Right atrium auricular region (tissue), 2 donors: ENCODE measurements around the gene GOSR2. TPM values are rescaled to one million over a fixed set of nuclear protein-coding genes. Genes with fewer than 3 reads are reported as not detected.

Source experiments
- DNase-seq: peaks from one replicate; pipeline ENCODE4 v3.0.0-alpha.2; 2019; ENCODE audit warnings: low spot score
- H3K27ac ChIP-seq, 2 donors: fragments of 200-600 bp; sonication (generic); 1 replicate in 1 of 2; 2 replicates in 1 of 2; pipeline ENCODE4 v1.5.1; 2016 to 2019
- H3K27me3 ChIP-seq, 2 donors: fragments of 200-600 bp; sonication (generic); one replicate each; pipeline versions ENCODE4 v1.5.1 to v1.6.0; 2017 to 2019
- H3K36me3 ChIP-seq: fragments of 200-600 bp; sonication (generic); one replicate; pipeline ENCODE4 v1.5.1; 2016
- H3K4me1 ChIP-seq, 2 donors: fragments of 200-600 bp; sonication (generic); one replicate each; pipeline versions ENCODE4 v1.5.1 to v1.6.0; 2017 to 2019
- H3K4me3 ChIP-seq, 2 donors: fragments of 200-600 bp; sonication (generic); 1 replicate in 1 of 2; 2 replicates in 1 of 2; pipeline ENCODE4 v1.5.1; 2017 to 2019; ENCODE audit warnings: mild to moderate bottlenecking in 1 of 2, moderate library complexity in 1 of 2
- H3K9me3 ChIP-seq, 2 donors: fragments of 200-600 bp; sonication (generic); one replicate each; pipeline ENCODE4 v1.5.1; 2019
- total RNA-seq, 2 donors: library from RNA; depleted of rRNA; stranded (reverse); fragments of >200 nt; gene quantifications; one replicate each; pipeline ENCODE4 v1.1.0, GENCODE V29; 2016
- TF ChIP-seq, protein P1 (sequence below), 2 donors: fragments of 200-600 bp; sonication (generic); IDR thresholded peaks; one replicate each; pipeline ENCODE4 v1.5.1; 2019; ENCODE audit warnings: antibody characterized with exemption in 2 of 2

The GOSR2 gene
- total RNA-seq, 2 donors from 2014 or later = 35.9 to 38.6 TPM

DNA sequence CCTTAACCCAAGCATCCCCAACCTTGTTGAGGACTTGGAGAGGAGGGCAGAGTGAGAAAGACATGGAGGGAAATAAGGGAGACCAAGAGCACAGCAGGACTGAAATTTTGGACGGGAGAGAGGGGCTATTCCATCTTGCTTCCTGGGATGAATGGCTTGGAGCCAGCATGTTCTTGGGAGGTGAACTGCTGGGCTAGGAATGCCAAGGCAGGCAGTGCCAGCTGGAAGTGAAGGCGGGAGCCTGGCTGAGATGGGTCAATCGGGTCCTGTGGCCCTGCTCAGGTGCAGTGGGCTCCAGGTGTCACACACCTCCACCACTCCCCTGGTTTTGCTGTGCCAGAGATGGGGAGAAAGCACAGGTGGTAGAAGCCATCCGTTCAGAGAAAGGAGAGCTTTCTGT is 46.0 kb upstream of the GOSR2 start:
- H3K27ac ChIP-seq = no peak overlapping the region
- no peaks in the 10 kb centered on the region for H3K36me3 ChIP-seq
- H3K9me3 ChIP-seq = no peaks in the 10 kb centered on the region
- H3K4me1 ChIP-seq = peaks cover 0 to 5% of the 10 kb centered on the region in 2 donors
- no peak for DNase-seq
- H3K27me3 ChIP-seq = no peaks in the 10 kb centered on the region
- H3K4me3 ChIP-seq = no peak overlapping the region
- TF ChIP-seq, protein P1, sequence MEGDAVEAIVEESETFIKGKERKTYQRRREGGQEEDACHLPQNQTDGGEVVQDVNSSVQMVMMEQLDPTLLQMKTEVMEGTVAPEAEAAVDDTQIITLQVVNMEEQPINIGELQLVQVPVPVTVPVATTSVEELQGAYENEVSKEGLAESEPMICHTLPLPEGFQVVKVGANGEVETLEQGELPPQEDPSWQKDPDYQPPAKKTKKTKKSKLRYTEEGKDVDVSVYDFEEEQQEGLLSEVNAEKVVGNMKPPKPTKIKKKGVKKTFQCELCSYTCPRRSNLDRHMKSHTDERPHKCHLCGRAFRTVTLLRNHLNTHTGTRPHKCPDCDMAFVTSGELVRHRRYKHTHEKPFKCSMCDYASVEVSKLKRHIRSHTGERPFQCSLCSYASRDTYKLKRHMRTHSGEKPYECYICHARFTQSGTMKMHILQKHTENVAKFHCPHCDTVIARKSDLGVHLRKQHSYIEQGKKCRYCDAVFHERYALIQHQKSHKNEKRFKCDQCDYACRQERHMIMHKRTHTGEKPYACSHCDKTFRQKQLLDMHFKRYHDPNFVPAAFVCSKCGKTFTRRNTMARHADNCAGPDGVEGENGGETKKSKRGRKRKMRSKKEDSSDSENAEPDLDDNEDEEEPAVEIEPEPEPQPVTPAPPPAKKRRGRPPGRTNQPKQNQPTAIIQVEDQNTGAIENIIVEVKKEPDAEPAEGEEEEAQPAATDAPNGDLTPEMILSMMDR (IDR thresholded peaks at IDR 0.05) = no peak

DNA sequence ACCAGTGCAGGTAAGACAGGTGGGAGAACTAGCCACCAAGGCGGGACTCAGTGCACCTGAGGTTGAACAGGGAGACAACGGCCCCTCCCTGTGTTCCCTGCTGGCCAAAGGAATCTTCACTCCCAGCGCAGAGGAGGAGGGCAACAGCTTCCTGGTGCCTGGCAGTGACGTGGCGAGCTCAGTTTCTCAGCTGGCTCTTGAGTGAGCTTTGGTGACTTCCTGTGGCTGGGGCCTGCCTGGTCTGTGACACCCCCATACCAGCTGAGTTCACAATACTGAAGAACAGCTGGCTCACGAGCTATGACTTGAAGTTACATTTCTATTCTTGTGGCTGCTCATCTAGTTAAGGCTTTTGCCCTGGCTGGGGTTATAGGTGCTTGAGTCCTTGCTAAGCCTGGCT is 45.5 kb upstream of the GOSR2 start:
- H3K27ac ChIP-seq = peak overlapping the region in 1 of 2 donors; percentile 9
- DNase-seq = no peak
- TF ChIP-seq, protein P1 (IDR thresholded peaks at IDR 0.05) = no peak

DNA sequence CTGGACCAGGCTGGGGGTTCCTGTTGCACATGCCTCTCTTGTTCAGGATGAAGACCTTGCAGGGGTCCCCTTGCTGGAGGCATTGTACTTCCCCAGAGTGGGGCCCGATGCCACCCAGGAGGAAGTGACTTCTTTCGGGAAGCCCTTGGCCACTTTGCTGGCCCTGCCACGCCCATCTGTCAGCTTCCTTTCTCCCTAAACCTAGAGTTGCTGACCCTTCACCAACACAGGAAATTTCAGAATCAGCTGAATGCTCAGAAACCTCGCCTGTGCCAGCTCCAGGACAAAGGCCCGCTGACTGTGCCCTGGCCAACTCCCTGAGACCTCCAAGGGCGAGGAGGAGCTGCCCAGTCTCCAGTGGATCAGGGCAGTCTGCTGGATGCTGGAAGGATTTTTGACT is 44.9 kb upstream of the GOSR2 start:
- Histone ChIP-seq H3K27ac (peak overlapping the region in 1 of 2 donors; percentile 29), H3K27me3 (no peaks in the 10 kb centered on the region), H3K4me1 (peaks cover 0 to 5% of the 10 kb centered on the region in 2 donors), H3K9me3 (no peaks in the 10 kb centered on the region), H3K36me3 (no peaks in the 10 kb centered on the region), H3K4me3 (no peak overlapping the region)
- DNase-seq = peak; percentile 64
- TF ChIP-seq, protein P1 (IDR thresholded peaks at IDR 0.05) = no peak

More for the DNA sequence above, 45.5 kb upstream of the GOSR2 start:
- Histone ChIP-seq H3K4me3 (no peak overlapping the region), H3K9me3 (no peaks in the 10 kb centered on the region), H3K36me3 (no peaks in the 10 kb centered on the region), H3K27me3 (no peaks in the 10 kb centered on the region), H3K4me1 (peaks cover 0 to 5% of the 10 kb centered on the region in 2 donors)

DNA sequence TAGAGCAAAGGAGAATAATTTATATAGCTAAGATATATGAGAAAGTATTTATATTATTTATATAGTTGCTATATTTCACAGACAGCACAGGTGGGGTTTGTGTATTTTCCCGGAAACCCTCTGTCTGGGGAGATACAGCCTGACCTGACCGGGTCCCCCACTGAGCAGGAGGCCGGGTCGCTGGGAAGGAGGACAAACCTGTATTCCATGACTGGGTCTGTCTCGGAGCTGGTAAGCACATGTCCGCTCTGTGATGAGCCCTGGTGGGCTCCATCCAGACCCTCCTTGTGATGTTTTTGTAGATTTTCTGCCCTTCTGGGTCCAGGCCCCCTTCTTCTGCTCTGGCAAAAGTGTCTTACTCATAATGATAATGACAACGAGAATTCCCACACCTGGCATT is 43.9 kb upstream of the GOSR2 start:
- DNase-seq = no peak
- no peak overlapping the region for H3K27ac ChIP-seq
- H3K27me3 ChIP-seq = no peaks in the 10 kb centered on the region
- H3K4me1 ChIP-seq = peaks cover 0 to 5% of the 10 kb centered on the region in 2 donors
- H3K4me3 ChIP-seq = no peak overlapping the region
- H3K36me3 ChIP-seq = no peaks in the 10 kb centered on the region
- H3K9me3 ChIP-seq = no peaks in the 10 kb centered on the region
- TF ChIP-seq, protein P1 (IDR thresholded peaks at IDR 0.05) = no peak

DNA sequence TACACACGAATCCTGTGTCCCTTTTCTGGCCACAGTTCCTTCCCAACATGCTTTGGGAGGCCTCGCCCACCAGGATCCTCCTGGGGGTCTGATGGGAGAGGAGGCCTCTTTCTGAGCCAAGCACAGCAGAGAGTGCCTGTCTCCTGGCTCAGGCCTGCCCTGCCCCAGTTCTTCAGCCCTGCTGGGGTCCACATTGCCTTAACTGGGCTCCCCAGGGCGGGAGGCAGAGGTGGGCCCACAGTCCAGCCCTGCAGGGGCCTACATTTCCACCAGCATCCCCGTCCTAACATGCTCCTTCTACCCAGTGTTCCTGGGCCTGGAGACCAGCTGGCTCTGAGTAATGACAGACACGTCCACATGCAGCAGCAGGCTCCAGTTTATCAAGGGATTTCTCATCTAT is 41.9 kb upstream of the GOSR2 start:
- no peaks in the 10 kb centered on the region for H3K36me3 ChIP-seq
- H3K9me3 ChIP-seq = no peaks in the 10 kb centered on the region
- TF ChIP-seq, protein P1 (IDR thresholded peaks at IDR 0.05) = no peak
- DNase-seq = no peak
- H3K27ac ChIP-seq = no peak overlapping the region
- H3K4me3 ChIP-seq = no peak overlapping the region
- no peaks in the 10 kb centered on the region for H3K27me3 ChIP-seq
- H3K4me1 ChIP-seq = peaks cover 0 to 5% of the 10 kb centered on the region in 2 donors

DNA sequence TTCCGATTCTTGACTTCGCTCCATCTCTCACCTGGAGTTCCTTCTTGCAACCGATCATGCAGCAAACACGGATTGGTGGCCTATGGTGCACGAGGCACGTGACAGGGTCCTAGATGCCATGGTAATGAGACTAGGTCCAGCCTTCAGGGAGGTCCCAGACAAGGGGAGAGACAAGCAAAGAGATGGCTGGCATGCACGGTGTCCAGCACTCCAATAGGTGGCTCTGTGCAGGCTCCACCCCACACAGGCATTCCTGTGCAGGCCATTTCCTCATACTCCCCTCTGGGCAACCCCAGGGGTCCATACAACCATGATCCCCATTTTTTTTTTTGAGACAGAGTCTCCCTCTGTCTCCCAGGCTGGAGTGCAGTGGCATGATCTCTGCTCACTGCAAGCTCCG is 40.3 kb upstream of the GOSR2 start:
- H3K9me3 ChIP-seq = no peaks in the 10 kb centered on the region
- TF ChIP-seq, protein P1 (IDR thresholded peaks at IDR 0.05) = no peak
- no peak overlapping the region for H3K4me3 ChIP-seq
- no peak overlapping the region for H3K27ac ChIP-seq
- DNase-seq = no peak
- peaks cover 0 to 5% of the 10 kb centered on the region in 2 donors for H3K4me1 ChIP-seq
- no peaks in the 10 kb centered on the region for H3K27me3 ChIP-seq
- no peaks in the 10 kb centered on the region for H3K36me3 ChIP-seq
